ENCODE data around the gene CNOT6L.

The CNOT6L gene

DNA sequence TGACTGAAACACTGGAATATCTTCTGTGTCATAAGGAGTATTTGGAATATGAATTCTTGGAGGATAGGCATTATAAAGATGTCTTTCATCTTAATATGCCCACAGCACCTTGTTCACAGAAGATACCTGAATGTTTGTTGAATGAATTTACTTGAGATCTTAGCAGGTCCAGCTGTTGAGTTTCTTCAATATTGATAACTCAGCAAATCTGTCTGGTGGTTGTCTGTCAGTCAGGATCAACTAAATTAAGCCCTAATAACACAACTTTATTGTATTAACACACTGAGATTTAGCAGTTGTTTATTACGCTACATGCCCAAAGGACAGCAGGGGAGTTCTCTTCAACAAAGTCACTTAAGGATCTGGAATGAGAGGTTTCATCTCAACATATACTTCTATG lies 106.5 kb downstream of the CNOT6L start:
- DNase-seq (ENCODE audit: low read depth), result no peak

GRCh38 chr4:77711469-77711868 lies 107.7 kb downstream of the CNOT6L start:
- DNase-seq (ENCODE audit: low read depth), result no peak

GRCh38 chr4:77710684-77711083 lies 108.5 kb downstream of the CNOT6L start:
- DNase-seq (ENCODE audit: low read depth), result no peak

DNA sequence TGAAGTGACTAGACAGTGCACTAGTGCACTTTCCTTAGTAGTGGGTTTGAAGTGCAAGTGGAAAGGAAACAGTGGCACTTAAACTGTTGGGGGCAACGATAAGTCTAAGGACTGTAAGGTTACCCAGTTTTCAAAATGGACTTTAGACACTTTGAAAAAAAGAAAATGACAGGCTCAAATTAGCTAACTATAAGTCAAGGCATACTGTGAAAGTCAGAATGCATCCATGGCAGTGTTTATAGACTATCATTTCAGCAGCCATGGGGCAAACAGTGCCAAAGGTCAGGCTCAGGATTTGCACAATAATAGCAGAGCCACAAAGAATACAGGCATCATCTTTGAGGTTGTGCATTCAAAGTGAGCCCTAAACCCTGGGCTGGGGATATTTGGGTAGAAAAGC lies 109.1 kb downstream of the CNOT6L start:
- no peak for DNase-seq (ENCODE audit: low read depth)

DNA sequence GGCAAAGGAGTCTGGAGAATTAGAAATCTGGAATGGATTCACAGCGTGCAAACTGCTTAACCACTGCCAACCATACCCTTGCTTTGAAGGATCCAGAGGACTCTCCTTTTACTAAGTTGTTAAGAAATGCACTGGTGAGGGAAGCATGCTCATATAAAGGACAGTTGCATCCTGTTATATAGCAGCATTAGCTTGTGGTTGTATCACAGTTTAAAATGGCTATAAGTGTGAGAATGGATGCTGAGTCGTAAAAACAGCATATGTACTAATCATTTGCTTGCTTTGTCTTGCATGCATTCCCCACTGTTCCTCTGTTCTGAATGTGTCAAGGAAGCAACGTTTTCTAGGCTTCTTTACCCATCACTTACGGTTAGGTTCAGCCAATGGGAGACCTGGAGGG lies 112.5 kb downstream of the CNOT6L start:
- no peak for DNase-seq (ENCODE audit: low read depth)

DNA sequence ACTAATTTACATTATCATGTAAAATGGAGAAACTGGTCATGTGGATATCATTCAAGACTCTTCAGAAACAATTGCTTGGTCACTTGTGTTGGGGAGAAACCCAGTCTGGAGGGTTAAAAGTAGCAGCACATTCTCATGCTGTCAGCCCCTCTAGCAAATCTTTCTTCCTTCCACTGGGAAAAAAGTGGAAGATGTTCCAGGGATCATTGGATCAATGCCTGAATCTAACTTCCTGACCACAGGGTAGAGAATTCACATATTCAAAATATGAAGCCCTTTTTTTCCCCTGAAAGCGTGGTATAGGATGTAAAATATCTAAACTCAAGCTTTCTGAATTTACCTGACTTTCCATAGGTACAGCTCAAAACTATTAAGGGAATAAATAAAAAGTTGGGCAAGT lies 115.5 kb downstream of the CNOT6L start:
- no peak for DNase-seq (ENCODE audit: low read depth)

DNA sequence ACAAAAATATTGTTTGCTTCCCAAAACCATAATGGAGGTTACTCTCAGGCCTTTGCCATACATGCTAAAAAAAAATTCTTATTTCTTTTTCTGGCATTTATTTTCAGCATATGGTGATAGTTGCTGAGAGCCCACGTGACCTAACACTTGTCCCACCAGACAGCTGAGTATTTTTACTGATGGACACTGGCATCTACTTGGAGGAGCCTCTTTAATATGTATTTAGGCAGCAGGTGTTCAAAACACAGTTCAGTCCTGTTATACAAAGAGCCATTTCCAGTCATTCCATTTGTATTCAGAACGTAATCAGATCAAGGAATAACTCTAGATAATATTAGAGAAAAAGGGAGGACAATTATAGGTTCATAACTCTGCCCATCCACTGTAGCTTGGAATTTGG lies 118.0 kb downstream of the CNOT6L start:
- DNase-seq (ENCODE audit: low read depth), result no peak

GRCh38 chr4:77699731-77700210 lies 119.4 kb downstream of the CNOT6L start:
- DNase-seq (ENCODE audit: low read depth), result peak; percentile 75

GRCh38 chr4:77697860-77698590 lies 121.1 kb downstream of the CNOT6L start:
- peak; percentile 34 for DNase-seq (ENCODE audit: low read depth)

- peak; percentile 80 for DNase-seq (ENCODE audit: low read depth)
Measured at GRCh38 chr4:77695774-77696173, 123.4 kb downstream of the CNOT6L start.

DNA sequence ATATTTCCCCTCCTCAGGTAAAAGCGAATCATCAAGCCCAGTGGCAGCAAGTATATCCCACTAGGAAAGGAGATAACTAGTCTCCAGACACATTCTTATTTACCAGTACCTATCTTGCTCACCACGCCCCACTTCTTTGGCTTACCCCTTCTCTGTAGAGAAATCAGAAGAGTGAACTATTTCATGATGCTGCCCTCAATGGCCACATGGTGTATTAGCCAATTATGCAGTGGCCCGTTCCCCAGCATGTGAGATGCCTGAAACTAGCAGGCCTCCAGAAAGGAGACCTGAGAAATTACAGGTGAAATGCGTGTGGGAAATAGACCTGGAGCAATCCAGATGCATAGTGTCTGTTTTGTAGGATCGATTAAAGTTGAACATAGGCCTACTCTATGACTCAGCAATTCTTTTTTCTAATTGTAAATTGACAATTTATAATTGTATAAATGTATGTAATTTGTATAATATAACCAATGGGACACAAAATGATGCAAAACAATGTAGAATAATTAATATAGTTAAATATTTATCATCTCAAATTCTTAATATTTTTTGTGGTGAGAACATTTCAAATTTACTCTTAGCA lies 126.2 kb downstream of the CNOT6L start:
- DNase-seq (ENCODE audit: low read depth), result no peak

- no peak for DNase-seq (ENCODE audit: low read depth)
Measured at GRCh38 chr4:77681792-77682191, 137.4 kb downstream of the CNOT6L start.

- DNase-seq (ENCODE audit: low read depth), result no peak
Measured at GRCh38 chr4:77676842-77677241, 142.3 kb downstream of the CNOT6L start.

DNA sequence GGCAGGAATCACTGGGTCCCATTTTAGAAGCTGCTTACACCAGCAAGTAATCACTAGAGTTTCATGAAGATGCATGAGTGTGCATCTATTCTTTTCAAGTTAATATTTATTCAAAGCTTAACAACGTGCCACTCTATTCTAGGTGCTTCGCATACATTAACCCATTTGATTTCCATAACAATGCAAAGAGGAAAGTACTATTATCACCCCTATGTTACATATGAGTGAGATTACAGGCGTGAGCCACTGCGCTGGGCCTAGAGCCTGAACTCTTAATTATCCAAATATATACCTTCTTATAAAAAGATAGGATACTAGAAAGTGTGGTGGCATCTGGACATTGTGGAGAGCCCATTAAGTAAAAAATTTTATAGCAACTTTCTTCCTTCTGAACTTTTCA lies 148.1 kb downstream of the CNOT6L start:
- DNase-seq (ENCODE audit: low read depth), result no peak

- DNase-seq (ENCODE audit: low read depth), result no peak
Measured at GRCh38 chr4:77669946-77670590, 149.1 kb downstream of the CNOT6L start.

DNA sequence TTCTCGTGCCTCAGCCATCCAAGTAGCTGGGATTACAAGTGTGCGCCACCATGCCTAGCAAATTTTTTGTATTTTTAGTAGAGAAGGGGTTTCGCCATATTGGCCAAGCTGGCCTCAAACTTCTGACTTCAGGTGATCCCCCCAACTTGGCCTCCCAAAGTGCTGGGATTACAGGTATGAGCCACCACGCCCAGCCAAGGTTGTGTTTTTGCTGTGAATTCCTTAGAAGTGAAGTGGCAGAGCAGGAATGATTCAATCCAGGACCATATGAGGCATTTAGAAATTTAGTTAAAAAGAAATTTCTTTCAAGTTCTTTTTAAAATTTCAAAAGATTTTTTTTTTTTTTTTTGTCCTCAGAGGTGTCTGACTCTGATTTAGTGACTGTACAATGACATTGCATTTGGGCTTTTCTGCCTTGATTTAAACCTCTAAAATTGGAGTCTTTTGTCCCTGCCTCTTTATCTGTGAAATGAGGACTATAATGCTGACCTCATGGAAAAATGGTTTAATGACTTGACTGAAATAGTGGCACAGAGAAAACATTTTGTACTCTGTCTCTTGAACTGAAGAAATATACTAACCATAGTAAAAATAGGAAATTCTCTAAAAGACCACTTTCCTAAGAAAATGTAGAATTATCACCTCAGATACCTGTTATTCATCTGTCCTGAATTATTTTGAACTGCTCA lies 153.6 kb downstream of the CNOT6L start:
- no peak for DNase-seq (ENCODE audit: low read depth)
